HCEC 1CT (cell line): ENCODE results near the gene VAMP4.
"Not testable (repeated sequence)": the region's sequence is repeated elsewhere in the genome, so short reads cannot be mapped to it uniquely, and the experiment has no call there.

Experiments
- DNase-seq: peaks from one replicate; pipeline ENCODE4 v3.0.0-alpha.2; 2017

The VAMP4 gene

DNA sequence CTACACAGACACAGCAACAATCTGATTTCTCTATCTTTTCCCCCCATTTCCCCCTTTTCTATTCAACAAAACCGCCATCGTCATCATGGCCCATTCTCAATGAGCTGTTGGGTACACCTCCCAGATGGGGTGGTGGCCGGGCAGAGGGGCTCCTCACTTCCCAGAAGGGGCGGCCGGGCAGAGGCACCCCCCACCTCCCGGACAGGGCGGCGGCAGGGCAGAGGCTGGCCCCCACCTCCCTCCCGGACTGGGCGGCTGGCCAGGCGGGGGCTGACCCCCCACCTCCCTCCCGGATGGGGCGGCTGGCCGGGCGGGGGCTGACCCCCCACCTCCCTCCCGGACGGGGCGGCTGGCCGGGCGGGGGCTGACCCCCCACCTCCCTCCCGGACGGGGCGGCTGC, 48.3 kb downstream of the VAMP4 start:
- DNase-seq, result not testable (repeated sequence)

DNA sequence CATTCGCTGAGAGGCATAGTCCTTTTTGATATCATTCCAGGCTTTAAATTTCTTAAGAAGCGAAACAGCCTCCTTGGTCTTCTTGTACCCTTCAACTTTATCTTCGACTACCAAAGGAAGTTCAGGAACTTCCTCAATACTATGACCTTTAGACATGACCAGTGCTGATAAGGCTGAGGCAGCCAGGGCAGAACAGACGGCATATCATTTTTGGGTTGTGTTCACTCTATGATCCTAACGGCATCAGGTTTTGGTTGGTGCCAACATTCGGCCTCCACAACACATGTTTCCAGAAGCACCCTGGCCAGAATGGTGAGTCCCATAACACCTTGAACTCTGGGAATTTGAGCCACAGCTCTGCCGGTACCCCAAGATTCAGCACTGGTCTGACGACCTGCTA, 58.0 kb downstream of the VAMP4 start:
- DNase-seq, result no peak

DNA sequence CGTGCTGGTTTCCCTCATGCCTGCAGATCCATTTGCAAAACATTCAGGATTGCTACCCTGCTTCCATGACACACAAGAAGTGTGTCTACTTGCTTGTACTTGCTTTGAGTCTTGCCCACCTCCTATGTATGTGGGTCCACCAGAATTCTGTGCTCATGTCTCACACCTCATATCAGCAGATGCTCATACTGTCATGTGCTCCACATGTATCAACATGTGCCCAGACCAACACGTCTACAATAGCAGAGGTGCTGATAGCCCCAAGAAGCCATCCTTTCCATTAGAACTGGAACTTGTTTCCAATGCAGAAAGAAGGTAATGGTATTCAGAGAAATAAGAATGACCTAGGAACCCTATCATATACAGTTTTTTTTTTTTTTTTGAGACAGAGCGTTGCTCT, 61.5 kb downstream of the VAMP4 start:
- DNase-seq, result no peak

DNA sequence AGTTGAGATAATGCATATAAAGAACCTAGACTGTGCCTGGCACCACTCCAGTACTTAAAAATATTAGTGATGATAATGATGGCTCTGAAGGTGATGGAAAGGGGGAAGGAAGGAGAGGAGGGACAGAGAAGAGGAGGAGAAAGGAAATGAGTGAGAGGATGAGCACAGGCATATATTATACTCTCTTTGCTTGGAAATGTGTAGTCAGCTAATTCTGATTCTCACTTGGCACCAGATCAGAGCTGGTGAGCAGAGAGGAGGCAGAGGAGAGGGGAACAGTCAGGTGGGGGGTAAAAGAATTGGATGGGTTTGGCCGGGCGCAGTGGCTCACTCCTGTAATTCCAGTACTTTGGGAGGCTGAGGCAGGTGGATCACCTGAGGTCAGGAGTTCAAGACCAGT, 65.0 kb downstream of the VAMP4 start:
- DNase-seq, result no peak

DNA sequence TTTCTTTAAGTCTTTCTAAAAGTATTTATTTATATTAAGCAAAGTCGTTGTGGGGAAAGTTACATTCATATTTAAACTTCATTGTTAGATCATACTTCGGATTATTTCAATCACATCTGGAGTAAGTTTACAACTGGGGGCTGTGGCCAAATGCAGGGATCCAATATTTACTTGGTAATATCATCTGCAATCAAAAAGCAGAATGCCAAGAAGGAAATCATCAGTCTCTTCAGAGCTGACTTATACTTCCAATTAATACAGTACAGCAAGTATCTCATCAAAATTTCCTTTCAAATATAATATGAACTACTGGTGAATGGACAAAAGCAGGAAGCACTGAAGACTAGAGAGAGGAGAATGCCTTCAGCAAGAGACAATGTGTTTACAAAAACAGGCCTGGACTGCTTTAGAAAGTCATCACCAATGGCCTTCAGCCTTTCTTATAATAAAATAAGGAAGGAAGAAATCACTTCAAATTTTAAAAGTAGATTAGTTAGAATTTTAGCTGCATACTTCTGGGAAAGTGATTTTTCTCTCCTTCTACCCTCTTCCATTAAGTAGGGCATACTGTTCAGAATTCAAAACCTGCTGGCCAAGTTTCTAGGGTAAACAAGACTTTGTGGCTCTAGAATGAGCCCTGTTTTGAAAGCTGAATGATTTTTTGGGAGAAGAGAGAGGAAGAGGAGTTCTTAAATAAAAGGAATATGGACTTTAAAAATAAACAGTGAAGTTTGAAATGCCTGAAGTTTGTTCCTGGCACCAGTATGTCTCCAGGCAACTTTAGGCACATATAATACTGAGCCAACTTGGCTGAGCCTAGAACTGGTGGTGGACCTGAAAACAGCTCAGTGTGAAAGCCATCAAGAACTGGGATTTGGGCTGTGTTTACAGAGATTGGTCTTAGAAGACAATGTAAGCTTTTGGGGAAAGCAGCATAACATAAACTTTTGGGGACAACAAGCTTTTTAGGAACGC, 67.1 kb downstream of the VAMP4 start:
- DNase-seq, result no peak

DNA sequence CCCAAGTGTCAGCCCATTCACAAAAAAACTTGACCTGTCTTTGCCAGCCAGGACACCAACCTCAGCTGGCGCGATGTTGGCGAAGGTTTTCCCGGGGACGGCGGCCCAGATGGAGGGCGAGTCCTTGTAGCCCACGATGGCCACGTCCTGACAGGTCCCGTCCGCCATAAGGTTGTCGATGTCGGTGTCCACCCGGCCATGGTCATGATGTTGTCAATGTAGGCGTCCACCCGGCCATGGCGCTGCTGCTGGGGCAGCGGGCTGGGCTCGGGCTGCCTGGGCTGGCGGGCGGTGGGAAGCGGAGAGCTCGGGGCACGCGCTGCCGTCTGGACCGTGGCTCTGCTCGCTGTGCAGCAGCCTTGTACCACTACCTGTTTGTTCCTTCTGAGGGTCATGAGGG, 71.1 kb downstream of the VAMP4 start:
- DNase-seq, result no peak

DNA sequence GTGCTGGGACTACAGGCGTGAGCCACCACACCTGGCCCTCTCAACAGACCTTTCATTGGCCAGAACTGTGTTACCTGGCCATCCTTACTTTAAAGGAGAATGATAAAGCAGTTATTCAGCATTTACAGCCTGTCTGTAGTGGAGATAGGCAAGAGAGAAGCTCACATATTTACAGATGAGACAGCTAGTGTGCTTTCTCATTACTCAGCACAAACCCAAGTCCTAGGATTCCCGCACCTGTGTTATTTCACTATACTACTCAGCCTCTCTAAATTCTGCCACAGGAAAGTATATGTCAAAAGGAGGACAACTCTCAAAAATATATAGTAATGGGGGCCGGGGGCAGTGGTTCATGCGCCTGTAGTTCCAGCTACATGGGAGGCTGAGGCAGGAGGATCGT, 73.5 kb downstream of the VAMP4 start:
- no peak for DNase-seq

DNA sequence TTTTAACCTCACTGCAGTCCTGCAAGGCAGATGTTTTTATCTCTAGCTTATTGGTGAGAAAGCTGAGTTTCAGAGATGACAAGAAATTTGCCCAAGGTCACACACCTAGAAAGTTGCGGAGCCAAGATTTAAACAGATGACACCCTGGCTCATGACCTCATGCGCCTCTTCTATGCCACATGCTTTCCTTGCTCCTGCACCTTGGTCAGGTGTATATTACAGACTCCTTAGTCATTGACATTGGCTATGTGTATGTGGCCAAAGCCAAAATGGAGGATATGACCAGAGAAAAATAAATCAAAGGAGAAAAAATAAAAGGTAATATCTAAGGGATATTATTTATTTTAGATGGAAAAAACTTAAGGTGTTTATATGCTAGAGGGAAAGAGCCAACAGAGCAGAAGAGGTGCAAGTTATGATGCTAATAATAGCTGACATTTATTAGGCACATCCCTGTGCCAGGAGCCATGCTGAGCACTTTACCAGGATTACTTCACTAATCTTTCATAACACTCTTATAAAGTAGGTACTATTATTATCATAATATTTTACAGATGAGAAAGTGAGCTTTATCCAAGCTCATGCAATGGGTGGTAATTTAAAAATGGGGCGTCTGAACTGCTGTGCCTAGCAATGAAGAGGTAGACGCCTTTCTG, 75.6 kb downstream of the VAMP4 start:
- DNase-seq, result no peak

DNA sequence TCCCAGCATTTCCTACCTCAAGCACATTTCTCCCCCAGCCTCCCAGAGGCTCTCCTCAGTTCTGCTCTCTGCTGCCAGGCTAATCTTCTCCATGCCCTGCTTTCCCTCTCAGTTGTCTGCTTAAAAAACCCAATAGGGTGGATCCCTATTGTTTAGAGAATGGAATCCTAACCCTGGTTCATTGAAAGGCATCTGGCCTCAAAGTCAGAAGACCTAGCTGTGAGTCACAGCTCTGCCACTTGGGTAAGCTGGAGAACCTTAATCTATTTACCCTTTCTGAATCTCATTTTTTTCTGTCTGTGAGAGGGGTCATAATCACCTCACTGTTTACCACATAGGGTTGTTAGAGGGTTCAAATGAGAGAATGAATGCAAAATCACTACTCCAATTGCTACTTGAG, 76.9 kb downstream of the VAMP4 start:
- DNase-seq, result peak; percentile 14

DNA sequence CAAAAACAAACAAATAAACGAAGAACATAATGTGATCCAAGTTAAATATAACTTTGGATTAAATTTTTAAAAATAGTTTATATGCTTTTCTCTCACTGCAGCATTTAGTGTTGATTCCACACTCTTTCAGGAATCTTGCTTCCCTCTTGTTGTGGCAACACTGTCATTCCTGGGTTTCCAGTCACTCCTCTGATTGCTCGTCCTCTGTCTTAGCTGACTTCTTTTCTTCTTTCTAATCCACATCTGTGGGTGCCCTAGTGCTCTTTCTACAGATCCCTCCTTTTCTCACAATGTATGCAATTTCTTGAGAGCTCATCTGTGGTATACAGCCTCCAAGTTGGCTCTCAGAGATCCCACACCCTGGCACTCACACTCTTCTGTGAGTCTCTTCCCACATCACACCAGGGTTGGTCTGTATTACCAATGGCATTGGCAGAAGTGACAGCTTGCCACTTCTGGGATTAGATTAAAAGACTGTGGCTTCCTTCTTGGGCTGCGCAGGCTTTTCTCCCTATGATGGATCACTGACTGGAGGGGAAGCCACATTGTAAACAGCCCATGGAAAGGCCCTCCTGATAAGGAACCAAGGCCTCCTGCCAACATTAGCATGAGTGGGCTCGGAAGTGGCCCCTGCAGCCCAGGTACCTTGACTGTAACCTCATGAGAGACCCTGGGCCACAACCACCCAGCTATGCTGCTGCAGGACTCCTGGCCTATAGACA, 77.8 kb downstream of the VAMP4 start:
- no peak for DNase-seq

DNA sequence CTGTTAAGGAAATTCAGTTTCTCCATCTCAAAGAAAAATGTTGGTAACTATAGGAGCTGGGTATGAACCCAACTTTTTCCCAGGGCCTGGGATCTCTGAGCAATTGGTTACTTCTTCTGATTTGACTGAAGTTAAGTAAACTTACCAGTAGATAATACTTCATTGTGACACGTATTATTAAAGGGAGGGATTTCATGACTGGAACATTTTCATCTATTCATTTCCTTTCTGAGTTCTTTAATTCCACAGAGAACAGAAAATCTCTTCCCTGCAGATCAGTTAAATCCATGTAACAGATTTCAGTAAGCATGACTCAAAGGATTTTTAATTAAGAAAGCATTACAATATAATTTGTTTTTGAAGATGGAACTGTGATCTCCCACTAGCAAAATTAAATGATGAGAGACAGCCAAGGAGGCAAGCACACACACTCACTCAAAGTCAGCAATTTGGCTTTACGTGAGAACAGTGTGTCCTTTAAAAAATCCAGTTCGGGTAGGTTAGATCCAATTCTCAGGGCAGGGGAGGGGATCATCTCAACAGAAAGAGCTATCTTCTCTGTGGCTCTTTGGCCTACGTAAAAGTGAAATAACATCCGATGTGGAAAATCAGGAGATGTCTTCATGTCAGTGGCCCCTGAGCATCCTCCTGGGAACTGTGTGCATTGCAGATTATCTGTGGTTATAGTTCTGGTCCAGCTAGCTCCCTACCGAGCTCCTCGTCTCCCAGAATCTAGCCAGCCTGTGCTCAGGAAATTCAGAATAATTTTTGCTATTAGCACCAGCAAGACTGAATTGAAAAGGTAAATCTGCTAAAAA, 78.6 kb downstream of the VAMP4 start:
- no peak for DNase-seq

DNA sequence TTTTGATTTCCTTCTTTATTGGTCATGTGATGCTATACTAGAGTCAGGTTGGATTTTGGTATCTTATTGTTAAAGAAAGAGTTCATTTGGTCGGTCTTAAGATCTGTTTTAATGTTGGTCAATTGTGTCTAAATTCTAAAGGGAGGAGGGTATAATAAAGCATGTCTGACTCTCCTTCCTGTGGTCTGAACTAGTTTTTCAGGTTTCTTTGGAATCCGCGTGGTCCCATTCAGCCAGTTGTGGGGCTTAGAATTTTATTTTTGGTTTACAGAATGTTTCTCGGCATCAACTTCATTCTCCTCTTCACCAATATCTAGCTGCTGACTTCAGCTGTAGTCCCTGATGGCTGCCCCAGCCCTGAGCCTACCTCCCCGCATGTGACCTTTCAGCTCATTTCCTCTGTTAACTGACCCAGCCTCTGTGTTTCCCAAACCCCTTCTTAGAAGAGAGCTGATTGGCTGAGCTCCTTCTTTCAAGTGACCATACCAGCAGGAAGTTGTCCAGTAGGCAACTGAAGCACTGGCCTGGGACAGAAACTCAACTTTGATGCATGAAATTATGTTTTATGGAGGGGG, 80.7 kb downstream of the VAMP4 start:
- no peak for DNase-seq

DNA sequence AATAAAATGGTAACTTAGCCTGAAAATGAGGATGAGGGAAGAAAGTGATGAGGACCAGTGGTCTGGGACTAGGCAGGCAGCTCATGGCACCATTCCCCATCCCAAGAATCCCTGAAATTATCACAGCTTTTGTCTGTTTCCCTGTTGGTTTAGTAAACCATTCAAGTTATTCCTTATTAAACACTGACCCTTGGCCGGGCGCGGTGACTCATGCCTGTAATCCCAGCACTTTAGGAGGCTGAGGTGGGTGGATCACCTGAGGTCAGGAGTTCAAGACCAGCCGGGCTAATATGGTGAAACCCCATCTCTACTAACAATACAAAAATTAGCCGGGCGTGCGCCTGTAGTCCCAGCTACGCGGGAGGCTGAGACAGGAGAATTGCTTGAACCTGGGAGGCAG, 85.7 kb downstream of the VAMP4 start:
- not testable (repeated sequence) for DNase-seq

DNA sequence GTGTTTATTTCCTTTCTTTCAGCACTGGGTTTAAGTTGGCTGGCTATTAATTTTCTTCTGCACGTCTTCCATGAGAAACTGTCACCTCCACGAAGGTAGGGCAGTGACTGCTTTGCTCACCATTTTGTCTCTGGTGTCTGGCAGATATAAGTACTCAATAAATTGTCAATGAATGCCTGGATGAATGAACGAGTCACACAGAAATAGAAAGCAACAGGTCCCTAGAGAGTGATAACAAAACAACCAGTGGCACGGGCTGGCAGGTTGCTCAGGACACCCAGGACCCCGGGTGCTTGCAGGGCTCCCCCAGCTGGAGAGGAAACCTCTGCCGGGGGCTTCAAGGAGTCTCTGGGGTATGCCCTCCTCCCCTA, 86.1 kb downstream of the VAMP4 start:
- no peak for DNase-seq

DNA sequence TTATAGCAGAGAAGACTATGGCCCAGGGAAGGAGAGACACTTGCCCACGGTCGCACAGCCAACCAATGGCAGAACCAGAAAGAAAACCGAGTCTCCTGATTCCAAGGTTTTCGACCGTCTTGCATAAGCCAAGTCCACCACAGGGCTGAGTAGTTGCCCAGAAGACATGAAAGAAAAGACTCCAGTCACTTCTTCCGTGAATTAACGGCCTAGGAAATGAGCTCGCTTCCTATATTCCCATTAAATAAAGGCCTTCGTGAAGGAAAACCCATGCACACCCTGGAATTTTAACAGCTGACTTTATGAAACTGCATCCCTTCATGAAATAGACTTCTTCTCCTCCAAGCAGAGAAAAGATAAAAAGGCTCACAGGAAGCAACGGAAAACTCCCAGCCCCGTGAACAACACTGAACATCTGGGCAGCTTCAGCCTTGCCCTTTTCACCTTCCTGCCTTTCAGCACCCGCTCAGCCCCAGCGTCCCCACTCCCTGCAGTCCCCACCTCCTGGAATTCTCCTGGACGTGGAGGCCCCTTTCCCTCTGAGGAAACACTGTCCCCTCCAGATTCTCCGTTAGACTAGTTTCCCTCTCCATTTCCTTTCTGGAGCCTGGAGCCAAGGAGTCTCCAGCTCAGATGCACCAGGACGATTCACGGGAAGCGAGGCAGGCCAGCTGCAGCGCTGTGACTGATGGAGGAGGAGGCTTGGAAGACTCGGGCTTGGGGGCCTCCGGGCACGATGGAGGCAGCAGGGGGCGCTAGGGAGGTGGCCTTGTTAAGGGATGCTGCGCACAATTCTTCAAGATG, 86.7 kb downstream of the VAMP4 start:
- DNase-seq, result peak; percentile 61

DNA sequence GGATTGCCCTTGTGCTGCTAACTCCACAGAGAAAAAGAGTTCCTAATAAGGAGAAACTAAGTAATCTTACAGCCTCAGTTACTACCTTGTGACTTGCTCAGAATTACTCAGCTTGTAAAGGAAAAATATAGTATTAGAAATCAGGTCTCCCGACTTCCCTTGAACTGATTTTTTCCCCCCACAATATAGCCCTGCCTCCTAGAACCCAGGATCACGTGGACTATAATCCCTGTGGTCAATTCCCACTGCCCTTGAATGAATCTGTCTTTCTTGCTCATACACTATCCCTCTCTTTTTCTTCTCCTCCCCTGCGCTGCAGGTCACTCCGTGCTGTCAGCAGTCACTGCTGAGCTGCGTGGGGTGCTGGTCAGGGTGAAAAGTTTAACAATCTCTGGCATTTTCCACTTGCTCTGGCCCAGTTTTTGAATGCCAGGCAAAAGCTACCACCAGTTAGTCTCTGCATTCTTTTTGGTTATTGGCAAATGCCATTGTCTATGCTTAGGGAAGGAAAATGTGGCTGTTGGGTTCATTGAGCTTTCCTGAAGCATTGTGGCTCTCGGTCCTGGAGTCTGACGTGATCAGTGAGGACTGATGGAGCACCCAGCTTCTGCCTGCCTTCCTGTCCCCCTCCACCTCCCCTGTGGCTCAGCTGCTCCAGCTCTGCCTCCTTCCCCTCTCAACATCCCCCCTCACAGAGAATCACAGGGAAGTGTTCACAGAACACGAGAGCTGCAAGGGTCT, 87.5 kb downstream of the VAMP4 start:
- peak; percentile 61 for DNase-seq

DNA sequence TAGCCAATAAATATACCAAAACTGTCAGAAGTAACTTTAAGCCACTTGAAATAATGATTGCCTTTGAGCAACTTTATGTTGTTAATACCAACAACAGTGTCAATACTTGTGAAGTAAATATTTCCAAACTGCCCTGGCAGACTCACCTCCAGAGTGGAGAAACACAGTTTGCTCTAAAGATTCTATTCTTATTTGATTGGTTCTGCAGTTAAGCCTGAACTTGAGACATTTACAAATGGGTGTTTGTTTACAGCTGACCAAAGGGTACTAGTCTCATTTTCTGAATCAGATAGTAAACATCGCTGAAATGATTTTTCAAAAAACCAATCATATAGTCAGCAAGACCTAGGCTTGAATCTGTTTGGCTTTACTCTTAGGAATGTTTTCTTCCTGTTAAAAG, 88.1 kb downstream of the VAMP4 start:
- no peak for DNase-seq

DNA sequence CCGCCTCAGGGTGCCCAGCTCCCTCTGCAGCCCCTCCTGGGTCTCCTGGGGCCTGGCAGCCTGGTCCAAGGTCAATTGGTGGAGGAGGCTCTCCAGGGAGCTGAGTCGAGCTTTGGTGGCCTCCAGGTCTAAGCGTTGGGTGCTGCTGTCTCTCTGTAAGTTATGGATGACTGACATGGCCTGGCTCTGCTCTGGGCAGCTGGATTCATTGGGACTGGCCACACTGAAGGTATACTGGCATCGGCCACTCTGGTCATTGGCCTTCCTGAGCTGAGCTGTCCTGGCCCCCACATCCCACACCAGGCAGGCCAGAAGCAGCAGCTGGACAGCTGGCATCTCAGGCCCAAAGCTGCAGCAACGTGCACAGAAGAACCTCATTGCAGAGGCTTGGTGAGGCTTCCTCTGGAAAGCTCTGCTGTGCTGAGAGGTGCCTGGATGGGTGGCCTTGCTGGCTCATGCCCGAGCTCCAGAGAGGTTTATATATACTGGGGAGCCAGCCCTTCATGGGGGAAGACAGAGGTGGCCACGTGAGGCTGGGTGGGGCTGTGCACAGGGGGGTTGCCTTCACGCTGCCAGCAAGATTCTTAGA, 89.5 kb downstream of the VAMP4 start, which contains the start of gene MYOC:
TSS of gene MYOC (minus strand) at position 455 of the 589 bp plus-strand sequence. CDS start at position 378, 77 bp downstream.
- no peak for DNase-seq
